GM18907 (cell line): ENCODE results near the gene FAM53B.
A peak's percentile ranks its signal among the peaks of the same experiment; 100 is the strongest.

Source experiments
- ATAC-seq: cut with Tn5 transposase; IDR thresholded peaks from one replicate; pipeline ENCODE4 v1.9.1; 2021; ENCODE audit warnings: mild to moderate bottlenecking, moderate library complexity; ENCODE audit not compliant: unreplicated experiment

The FAM53B gene

DNA sequence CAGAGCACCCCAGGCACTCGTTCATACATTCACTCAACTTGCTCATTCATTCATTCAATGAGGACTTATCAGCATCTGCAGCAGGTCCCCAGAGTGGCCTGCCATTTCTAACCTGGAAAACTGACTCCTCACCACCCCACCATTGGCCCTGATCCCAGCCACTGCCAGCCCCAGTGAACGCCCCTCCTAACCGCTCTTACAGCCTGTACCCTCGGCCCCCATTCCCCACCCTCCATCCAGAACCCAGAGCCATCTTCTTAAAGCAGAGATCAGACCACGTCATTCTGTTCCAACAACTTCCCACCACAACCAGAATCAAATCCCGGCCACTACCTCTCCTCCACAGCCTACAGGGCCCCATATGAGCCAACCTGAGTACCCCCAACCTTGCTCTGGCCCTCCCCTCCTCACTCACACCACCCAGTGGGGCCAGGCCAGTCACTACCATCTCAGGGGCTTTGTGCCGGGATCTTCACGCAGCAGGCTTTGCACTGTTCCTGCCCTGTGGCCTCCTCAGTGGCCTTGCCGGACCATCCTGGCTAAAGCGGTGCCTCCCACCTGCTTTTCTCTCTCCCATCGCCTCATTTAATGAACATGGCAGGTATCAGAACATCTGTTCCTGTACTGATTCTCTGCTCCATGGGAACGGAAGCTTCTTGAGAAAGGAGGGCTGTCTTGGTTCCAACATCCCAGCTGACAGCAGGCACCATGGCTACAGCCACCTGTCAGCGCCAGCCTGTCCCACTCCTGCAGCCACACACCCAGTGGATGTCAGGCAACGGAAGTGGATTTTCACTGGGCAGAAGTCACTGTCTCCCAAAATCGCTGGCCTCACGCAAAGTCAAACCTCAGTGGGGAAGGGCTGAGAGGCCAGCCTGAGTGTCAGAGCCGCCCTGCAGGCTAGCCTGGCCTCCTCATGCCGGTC, 45.4 kb downstream of the FAM53B start:
- ATAC-seq, result no peak

DNA sequence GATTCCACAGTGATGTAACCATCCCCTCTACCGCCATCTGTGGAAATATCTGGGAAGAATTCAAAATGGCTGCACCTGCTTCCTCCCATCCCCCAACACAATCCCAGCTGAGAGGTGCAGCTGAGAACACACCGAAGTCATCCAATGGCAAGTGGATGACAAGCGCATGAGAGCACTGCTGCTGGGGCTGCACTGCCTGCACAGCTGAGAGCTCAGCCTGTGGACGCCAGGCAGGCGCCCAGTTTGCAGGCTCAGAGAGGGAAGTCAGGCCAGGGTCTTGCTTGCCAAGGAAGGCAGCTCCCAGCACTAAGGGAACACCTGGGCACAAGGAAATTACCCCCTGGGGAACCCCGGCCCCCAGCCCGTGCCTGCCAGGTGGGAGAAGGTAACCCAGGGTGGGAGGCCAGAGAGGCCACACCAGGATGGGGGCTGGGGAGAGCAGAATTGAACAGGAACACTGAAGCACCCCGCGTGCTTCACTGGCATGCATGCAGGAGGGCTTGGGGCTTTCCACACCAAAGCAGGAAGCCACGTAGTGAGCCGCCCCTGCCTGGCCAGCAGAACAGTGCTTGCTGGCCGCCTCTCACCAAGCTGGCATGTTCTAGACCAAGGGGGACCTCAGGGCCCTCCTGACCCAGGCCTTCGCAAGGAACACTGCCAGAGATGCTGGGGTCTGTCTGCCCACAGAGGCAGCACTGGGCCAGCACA, 46.2 kb downstream of the FAM53B start:
- peak; percentile 44 for ATAC-seq

DNA sequence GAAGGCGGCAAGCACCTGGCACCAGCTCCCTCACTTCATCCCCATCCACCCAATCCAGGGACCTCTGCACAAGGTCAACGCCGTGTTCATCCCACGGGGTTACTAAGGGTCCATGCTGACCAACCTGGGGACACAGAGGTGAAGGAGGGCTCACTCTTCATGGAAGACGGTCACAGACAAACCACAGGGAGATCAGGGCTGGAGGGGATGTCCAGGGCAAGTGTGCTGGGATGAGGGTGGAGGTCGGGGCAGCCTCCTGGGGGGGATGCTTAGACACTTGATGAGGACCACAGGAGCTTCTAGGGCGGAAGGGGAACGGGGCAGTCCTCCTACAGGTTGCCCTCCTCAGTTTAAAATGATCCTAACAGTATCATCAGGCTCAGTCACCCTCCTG, 46.7 kb downstream of the FAM53B start:
- no peak for ATAC-seq

DNA sequence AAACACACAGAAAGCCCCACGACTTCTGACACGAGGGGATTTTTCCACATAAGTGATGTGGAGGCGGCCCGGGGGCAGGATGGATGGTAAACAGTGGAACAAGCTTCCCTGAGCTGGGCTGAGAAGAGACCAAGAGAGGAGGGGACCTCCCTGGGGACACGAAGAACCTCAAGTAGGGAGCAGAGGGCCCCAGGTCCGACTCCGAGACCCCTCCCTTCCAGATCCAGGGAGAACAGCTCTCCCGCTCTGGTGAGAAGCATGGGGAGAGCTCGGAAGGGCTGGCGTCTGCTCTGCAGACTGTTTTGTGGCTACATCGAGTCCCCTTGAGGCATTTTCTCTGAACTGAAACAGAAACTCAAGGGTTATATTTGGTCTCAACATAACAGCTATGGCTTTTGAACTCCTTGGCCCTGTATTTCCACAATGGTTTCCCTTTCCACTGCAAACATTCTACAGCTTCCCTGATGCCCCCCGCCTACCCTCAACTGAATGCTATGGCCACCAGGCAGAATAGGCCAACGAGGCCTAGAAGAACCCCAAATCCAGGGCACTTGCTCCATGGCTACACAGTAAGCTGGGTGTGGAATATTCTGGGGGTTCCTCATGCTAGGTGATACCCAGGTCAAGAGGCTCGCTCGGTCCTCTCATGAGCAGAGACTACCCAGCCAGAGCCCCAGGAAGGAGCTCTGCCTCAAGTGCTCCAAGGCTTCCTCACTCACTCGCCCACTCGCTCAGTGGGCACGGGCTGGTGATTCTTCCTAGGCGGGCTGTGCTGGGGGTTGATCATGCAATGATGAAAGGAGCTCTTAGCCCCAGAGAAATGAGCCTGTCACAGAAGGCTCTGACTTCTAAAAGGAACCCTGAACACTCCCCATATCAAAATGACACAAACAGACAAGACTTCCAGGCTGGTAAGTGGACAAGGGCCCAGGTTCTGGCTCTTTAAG, 47.5 kb downstream of the FAM53B start:
- ATAC-seq, result peak; percentile 70

DNA sequence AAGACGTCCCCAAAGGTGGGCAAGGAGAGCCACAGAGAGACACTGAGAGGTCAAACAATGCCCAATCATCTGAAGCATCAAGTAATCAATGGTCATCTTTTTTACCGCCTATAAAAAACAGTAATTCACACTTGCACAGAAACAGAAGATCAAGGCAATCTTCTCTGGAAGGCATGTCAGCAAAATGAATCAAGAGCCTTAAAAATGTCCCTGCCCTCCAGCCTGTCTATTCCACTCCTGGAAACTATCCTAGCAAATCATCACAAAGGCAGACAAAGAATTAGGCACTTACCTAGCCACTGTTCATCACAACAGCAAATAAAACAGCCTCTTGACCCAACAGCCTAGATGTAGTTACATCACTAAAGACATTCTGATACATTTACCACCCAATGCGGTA, 48.9 kb downstream of the FAM53B start:
- no peak for ATAC-seq

DNA sequence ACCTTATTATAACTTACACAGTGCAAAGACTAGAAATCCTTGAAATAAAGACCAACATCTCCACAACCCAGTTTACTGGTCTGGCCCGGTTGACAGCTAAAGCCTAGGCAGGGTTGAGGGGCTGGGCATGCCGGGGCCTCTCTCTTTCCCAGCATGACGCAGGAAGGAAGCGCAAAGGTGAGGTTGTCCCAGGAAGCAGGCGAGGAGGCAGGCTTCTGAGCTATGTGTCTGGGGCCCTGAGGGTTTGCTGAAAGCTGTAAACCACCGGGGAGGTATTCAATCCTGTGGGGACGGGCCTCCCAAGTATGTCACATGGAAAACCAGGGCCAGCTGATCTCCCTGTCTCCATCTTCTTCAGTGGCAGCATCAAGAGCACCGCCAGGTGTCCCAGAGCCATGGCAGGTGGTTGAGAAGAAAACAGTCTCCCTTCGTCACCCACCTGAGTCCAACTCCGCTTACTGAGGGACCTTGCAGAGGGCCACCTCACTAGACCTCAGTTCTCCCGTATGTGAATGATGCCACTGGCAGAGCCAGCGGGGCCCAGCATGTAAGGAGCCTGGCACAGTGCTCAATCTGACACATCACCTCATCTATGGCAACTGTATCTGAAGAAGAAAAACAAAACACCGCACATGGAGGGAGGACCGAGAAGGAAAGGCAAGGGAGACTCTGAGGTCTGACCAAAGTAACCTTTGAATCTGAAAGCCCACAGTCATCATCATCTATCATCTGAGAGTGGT, 49.5 kb downstream of the FAM53B start:
- no peak for ATAC-seq

DNA sequence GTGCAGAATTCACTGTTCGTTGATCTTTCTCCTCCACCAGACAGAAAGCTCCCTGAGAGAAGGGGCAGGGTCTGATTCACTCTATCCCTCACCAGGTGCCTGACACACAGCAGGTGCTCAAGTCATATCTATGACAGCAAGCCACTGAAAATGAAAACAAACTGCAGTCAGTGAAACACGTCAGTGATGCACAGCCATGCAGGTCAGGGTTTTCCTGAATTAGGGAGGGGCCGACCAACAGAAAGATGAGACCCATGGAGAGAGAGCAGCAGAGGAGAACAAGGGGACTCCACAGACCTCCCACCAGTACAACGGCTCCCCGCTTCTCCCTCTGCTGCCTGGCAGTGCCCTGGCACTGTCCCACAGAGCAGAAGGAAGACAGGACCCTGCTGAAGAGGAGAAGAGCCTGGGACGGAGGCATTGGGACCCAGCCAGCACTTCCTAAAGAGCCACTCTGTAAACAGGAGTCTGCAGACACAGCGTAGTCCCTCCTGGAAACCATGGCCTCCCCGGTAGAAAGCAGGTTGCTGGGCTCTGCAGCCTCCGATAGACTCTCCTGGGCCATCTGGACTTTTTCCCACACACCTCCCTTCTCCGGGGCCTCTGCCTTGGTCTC, 50.3 kb downstream of the FAM53B start:
- ATAC-seq, result no peak

DNA sequence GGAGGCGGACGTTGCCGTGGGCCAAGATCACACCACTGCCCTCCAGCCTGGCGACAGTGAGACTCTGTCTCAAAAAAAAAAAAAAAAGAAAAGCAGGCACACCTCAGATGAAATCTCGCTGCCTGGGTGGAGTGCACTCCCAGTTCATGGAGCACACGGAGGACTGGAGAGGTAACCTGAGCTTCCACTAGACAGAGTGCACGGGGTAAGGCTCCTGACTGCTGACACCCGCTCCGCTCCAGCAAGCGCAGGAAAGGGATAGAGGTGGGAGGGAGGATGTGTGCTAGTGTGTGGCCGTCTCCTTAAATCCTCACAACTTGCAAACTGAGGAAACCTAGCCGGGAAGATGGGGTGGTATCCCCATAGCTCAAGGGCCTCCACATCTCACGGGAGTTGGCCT, 50.8 kb downstream of the FAM53B start:
- ATAC-seq, result no peak

DNA sequence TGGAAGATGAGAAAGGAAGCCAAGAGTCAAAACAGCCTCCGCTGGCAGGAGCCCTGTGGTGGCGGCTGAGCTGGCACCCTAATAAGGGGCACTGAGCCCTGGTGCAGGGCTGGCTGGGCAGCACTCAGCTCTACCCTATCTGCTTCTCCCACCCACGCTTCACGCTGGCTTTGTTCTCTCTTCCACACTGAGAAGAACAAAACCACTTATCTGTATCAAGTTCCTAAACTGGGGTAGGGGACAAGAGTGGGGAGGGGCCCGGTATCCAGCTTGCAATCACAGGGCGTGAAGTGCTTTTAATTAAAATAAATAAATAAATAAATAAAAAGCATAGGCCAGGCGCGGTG, 52.1 kb downstream of the FAM53B start:
- no peak for ATAC-seq

DNA sequence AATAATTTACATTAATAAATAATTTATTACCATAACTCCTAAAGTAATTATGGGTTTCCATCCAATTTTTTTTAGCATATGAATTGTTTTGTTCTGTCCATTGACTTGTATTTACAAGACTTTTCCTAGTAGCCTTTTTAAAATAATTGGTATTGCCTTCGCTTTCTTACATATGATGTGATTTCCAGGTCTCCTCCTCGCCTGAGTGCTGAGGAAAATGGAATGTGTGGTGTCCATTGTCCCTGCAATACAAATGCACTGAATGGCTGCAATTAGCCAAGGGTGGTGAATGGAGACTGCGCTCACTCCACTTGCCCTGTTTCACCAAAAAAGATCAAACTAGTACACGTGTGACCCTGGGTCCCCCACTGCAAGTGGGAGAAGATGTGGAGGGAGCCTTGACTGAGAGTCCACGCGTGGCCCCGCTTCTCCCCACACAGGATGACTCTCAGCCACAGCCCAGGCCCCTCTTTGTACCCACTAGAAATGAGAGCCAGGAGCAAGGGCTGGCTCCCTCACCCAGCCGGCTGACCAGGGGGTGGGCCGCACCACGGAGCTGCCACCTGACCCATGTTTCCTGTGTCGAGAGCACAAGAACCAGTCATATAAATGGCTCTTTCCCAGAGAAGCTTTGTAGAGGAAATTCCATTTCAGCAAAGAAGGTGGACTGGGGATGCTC, 52.6 kb downstream of the FAM53B start:
- no peak for ATAC-seq

DNA sequence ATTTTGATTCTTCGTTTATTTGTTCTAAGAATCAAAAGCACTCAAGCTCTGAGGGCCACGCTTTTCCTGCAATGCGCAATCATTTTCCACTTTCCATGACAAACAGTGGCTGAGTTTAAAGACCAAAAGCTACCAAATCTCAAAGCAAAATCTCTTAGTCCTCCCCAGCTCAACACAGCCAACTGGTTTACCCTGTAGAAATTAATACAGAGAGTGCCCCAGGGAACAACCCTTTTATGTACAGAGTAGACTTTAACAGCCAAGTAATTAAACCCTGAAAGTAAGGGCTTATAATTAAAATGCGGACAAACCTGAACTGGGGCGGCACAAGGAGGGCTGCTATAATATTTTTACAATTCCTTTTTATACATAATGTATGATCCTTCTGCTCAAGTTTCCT, 53.2 kb downstream of the FAM53B start:
- no peak for ATAC-seq

DNA sequence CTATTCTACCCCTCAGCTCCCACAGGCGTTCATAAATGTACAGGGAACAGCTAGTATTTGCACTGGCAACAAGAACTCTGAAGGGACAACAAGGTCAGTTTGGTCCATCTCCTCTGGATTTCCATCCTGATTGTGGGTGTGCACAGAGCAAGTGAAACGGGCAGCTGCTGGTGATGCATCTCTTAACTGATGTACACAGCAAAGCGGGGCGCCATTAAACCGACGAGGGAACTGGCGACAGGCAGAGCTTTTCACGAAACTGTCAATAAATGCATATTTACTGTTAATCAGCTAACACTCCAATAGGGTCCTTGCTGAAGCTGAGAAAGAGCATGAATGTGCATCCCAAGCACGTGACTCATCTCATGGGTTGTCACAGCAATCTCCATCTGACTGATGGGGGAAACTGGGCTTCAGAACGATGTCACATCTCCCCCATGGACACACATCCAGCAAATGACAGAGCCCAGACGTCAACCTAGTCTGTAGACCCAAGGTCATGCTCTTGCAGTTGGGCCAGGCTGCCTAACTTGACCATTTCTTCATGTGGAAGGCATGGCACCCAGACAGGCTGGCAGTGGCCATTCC, 54.2 kb downstream of the FAM53B start:
- no peak for ATAC-seq

DNA sequence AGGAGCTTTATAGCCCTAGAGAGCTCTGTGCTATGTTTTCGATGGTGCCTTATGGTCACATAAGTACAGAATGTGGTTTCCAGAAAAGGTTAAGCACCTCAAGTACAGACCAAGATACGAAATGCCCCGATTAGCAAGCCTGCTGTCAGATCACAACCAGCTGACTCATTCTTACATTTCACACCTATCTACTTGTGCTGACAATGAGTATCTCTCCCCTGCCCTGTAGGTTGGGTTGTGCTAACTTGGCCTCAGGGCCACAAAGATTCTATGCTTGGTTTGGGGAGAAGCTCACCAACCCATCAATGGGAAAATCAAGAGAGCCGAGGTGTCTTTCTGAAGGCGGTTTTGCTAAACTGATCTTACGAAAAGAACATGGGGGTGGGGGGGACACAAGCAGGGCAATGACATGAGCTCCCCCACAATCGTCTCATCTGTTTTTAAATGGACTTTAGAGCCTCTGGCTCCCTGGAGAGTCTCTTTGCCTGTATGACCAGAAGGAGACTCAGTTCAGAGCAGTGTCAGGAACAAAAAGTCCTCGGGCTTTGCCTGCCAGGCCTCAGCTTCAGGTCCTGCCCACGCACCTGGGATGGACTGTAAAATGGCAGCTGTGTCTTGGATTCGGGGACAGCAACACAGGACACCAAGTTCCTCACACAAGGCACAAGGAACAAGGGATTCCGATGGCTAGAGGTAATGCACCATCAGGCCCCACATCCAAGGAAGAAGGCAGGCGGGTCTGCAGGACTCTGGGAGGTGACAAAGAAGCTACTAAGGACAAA, 55.1 kb downstream of the FAM53B start:
- ATAC-seq, result peak; percentile 86

DNA sequence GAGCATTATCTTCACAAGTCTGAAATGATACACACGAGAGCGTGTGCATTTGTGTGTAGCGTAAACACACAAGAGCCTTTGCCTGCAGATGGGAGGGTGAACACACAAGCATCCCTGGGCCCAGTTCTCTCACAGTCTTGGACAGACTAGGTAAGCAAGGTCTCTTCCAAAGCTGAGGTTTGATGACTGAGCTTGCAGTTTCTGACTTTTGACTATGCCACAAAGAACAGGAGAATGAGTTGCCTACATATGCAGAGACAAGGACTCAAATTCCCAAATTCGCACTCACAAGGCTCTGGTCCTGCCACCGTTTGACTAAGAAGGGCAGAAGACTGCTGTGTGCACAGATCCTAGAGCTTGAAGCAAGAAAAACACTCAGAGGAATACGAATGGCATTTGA, 55.8 kb downstream of the FAM53B start:
- peak; percentile 13 for ATAC-seq

DNA sequence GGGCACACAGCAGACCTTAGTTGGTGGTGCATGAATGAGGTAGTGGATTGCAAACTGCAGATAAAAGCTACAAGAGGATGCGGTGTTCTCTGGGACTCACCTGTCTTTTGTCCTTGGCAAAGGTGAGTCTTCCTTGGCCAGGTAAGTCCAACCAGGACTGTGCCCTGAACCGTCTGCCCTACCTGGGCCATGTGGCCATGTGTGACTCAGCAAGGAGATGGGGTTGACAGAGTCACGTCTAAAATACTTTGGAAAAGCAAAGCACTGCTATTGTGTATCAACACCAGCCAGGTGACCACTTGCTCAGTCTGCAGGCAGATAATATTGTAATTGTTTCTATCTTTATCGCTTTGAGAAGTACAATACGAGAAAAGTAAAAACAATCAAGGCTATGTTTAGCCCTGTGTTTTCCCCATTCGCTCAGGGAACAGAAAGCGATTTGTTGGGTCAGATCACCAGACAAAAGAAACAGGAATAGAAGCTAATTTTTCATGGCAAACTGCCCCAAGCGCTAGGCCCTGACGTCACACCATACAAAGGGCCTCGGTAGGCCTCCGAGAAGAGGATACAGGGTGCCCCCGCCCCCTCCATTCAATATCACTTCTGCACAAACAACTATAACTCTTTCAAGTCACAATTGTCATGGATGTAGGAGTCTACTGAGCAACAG, 57.3 kb downstream of the FAM53B start:
- ATAC-seq, result no peak

DNA sequence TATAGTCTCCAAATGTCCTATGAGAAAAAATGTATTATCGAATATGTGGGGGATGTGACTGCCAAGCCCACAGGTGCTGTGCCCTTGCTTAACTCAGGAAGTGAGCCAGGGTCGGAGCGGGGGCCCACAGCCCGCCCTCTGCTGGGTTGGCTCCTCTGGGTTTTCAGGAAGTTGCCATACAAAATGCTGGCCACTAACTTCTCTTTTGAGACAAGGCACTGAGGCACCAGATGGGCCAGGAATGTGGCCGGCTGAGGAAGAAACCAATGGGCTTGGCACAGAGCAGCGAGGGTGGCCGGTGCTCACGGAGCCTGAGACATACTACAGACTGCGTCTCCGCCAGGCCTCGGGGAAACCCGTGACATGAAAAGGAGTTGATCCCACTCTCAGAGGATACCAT, 58.9 kb downstream of the FAM53B start:
- ATAC-seq, result peak; percentile 40

DNA sequence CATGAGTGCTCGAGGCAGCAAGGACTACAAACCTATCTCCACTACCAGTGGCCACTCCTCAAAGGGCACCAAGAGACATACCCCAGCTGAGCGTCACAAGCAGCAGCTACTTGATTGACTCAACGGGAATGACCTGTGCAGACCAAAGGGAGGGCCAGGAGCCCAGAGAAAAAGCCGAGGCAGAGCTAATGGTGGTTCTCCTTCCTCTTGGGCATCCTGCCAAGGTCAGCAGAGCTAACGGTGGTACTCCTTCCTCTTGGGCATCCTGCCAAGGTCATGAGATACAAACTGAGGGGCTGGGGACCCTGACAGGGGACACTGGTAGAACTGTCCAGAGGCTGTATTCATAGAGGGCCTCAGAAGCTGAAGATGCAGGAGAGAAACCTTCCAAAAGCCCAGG, 60.4 kb downstream of the FAM53B start:
- no peak for ATAC-seq
